HUES48 (cell line): ENCODE results near the gene PNPLA7.
A peak's percentile ranks its signal among the peaks of the same experiment; 100 is the strongest.
"Not testable (repeated sequence)": the region's sequence is repeated elsewhere in the genome, so short reads cannot be mapped to it uniquely, and the experiment has no call there.

Experiments used
- H3K27ac ChIP-seq: one replicate; pipeline ENCODE4 v1.7.0; 2013; ENCODE audit warnings: low read depth, low read length, inconsistent platforms
- H3K27me3 ChIP-seq: 2 replicates; pipeline ENCODE4 v1.6.1; 2013; ENCODE audit warnings: mild to moderate bottlenecking, low read length; ENCODE audit not compliant: control insufficient read depth, insufficient read depth
- H3K36me3 ChIP-seq: 2 replicates; pipeline ENCODE4 v1.6.1; 2013; ENCODE audit warnings: low read length; ENCODE audit not compliant: control insufficient read depth, insufficient read depth
- H3K4me1 ChIP-seq: 2 replicates; pipeline ENCODE4 v1.6.1; 2013; ENCODE audit warnings: mild to moderate bottlenecking, low read length; ENCODE audit not compliant: control insufficient read depth, insufficient read depth
- H3K4me3 ChIP-seq: 2 replicates; pipeline ENCODE4 v1.5.1; 2013; ENCODE audit warnings: mild to moderate bottlenecking, low read depth, low read length
- H3K9ac ChIP-seq: 2 replicates; pipeline ENCODE4 v1.6.1; 2013; ENCODE audit warnings: mild to moderate bottlenecking, low read depth, low read length, moderate library complexity
- H3K9me3 ChIP-seq: 2 replicates; pipeline ENCODE4 v1.6.1; 2013; ENCODE audit warnings: low read length; ENCODE audit not compliant: control insufficient read depth, insufficient read depth

Gene PNPLA7

GRCh38 chr9:137553654-137554053 is 3.5 kb upstream of the PNPLA7 start:
- not testable (repeated sequence) for H3K9me3 ChIP-seq, H3K27me3 ChIP-seq, H3K27ac ChIP-seq, H3K4me3 ChIP-seq, H3K4me1 ChIP-seq, H3K9ac ChIP-seq
- H3K36me3 ChIP-seq: peaks cover 41% of the 10 kb centered on the region

- Histone ChIP-seq H3K4me3 (peak overlapping the region; percentile 79), H3K9me3 (no peaks in the 10 kb centered on the region), H3K4me1 (no peaks in the 10 kb centered on the region), H3K9ac (peak overlapping the region; percentile 64), H3K27ac (peak overlapping the region; percentile 66), H3K27me3 (no peaks in the 10 kb centered on the region), H3K36me3 (peaks cover 29% of the 10 kb centered on the region)
These were observed 2.0 kb upstream of the PNPLA7 start for GRCh38 chr9:137552022-137552768.

- Histone ChIP-seq H3K4me3 (peak within 1 kb of the TSS; percentile 79), H3K36me3 (peaks cover 22% of the 10 kb centered on the region), H3K27me3 (no peaks in the 10 kb centered on the region), H3K9ac (peak within 1 kb of the TSS; percentile 64), H3K9me3 (no peaks in the 10 kb centered on the region), H3K27ac (peak within 1 kb of the TSS; percentile 66), H3K4me1 (no peaks in the 10 kb centered on the region)
These were observed 1.2 kb upstream of the PNPLA7 start, which contains the start of gene MRPL41 for GRCh38 chr9:137551264-137552021. Gene MRPL41, plus strand, starts transcription at chr9:137551879. Its CDS starts 203 bp downstream, at chr9:137552082.

- not testable (repeated sequence) for H3K27ac ChIP-seq
These were observed 709 bp upstream of the PNPLA7 start for GRCh38 chr9:137550958-137551263.

DNA sequence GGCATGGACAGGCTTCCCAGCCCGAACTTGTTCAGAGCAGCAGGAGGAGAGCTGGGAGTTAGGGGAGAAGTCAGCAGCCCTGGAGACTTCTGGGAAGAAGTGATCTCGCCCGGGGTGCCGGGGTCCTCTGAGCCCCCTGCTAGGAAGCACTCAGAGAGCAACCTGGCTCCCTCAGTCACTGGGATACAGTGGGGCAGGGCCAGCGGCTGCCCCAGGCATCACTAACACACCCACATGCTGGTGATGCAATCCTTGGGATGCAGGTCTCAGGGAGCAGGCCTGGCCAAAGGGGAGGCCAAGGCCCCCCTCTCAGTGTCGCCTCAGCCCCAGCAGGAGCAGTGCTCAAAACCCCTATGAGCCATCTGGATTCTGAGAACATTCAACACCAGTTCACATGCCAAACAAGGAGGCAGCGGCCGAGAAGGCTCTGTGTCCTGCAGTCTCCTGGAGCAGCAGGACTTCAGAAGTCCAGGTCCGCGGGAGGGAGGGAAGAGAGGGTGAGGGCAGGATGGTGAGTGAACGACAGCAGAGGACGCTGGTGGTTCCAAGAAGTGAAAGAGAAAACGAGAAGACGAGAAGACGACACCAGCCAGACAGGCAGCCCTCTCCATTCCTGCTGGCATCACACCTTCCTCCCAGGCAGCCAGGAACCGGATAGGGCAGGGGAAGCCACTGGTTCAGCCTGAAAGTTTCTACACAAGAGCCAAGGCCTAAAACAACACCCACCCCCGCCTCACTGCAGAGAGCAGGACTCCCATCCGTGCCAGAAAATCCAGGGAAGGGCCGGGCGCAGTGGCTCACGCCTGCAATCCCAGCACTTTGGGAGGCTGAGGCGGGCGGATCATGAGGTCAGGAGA is 2.3 kb downstream of the PNPLA7 start:
- Histone ChIP-seq H3K9me3 (no peaks in the 10 kb centered on the region), H3K36me3 (no peaks in the 10 kb centered on the region), H3K4me3 (no peak overlapping the region), H3K27me3 (no peaks in the 10 kb centered on the region), H3K4me1 (no peaks in the 10 kb centered on the region), H3K27ac (no peak overlapping the region), H3K9ac (no peak overlapping the region)

More at GRCh38 chr9:137550958-137551263, 709 bp upstream of the PNPLA7 start:
- peaks cover 17% of the 10 kb centered on the region for H3K36me3 ChIP-seq
- not testable (repeated sequence) for H3K4me1 ChIP-seq, H3K9me3 ChIP-seq, H3K9ac ChIP-seq, H3K27me3 ChIP-seq
- H3K4me3 ChIP-seq: peak overlapping the region; percentile 66

- no peaks in the 10 kb centered on the region for H3K27me3 ChIP-seq
These were observed 5.1 kb downstream of the PNPLA7 start for GRCh38 chr9:137545123-137545522.

DNA sequence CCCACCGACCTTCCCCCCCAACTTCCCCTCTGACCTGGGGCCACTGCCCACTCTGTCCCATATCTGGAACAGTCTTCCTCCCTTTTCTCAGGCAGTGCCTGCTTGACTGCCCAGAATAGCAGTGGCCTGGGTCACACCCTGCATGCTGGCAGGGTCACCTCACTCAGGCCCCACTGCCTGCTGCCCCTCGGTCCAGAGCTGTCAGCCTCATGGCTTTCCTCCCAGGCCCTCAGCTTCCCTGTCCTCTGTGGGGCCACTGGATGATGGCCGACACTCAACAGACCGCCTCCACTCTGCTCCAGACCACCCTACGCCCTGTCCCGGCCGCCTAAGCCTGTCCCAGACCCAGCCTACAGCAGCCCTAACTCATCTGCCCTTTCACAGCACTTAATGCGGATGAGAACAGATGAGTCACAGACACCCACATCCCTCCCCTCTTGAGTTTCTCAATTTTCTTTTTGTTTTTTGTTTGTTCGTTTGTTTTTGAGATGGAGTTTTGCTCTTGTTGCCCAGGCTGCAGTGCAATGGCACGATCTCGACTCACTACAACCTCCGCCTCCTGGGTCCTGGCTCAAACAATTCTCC is 5.9 kb downstream of the PNPLA7 start:
- Histone ChIP-seq H3K27me3 (no peaks in the 10 kb centered on the region), H3K9me3 (no peaks in the 10 kb centered on the region), H3K4me3 (no peak overlapping the region), H3K36me3 (no peaks in the 10 kb centered on the region), H3K4me1 (no peaks in the 10 kb centered on the region), H3K27ac (no peak overlapping the region), H3K9ac (no peak overlapping the region)

More at GRCh38 chr9:137545123-137545522, 5.1 kb downstream of the PNPLA7 start:
- Histone ChIP-seq H3K27ac (no peak overlapping the region), H3K9ac (no peak overlapping the region), H3K9me3 (no peaks in the 10 kb centered on the region), H3K4me1 (no peaks in the 10 kb centered on the region), H3K36me3 (no peaks in the 10 kb centered on the region), H3K4me3 (no peak overlapping the region)

GRCh38 chr9:137543237-137543963 is 6.8 kb downstream of the PNPLA7 start:
- no peaks in the 10 kb centered on the region for H3K36me3 ChIP-seq
- H3K27me3 ChIP-seq: no peaks in the 10 kb centered on the region
- no peak overlapping the region for H3K4me3 ChIP-seq
- no peaks in the 10 kb centered on the region for H3K9me3 ChIP-seq
- no peaks in the 10 kb centered on the region for H3K4me1 ChIP-seq
- no peak overlapping the region for H3K27ac ChIP-seq
- no peak overlapping the region for H3K9ac ChIP-seq

GRCh38 chr9:137542486-137542885 is 7.7 kb downstream of the PNPLA7 start:
- Histone ChIP-seq H3K27ac (no peak overlapping the region), H3K27me3 (no peaks in the 10 kb centered on the region), H3K36me3 (no peaks in the 10 kb centered on the region), H3K4me3 (no peak overlapping the region), H3K4me1 (no peaks in the 10 kb centered on the region), H3K9ac (no peak overlapping the region), H3K9me3 (no peaks in the 10 kb centered on the region)

DNA sequence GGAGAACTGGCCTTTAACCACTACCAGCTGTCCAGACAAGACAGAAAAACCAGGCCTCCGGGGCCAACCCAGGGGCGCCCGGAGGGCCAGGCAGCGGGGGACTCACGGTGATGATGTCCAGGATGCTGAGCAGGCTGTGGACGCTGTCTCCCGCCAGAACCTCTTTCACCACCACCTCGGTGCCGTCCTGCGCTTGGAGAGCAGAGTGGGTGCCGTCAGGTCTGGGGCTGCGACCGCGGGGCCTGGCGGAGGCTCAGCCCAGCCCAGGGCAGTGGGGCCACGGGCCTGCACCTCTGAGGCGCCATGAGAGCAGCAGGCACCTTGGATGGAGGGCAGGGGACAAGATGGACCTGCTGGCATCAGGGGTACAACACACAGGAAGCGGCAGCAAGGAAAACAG is 9.7 kb downstream of the PNPLA7 start:
- no peaks in the 10 kb centered on the region for H3K27me3 ChIP-seq
- H3K4me1 ChIP-seq: no peaks in the 10 kb centered on the region
- no peak overlapping the region for H3K4me3 ChIP-seq
- H3K36me3 ChIP-seq: no peaks in the 10 kb centered on the region
- no peaks in the 10 kb centered on the region for H3K9me3 ChIP-seq
- H3K9ac ChIP-seq: no peak overlapping the region
- no peak overlapping the region for H3K27ac ChIP-seq
